OCI-LY3 (cell line): ENCODE measurements around the gene C9orf40.

ENCODE experiments used
- CTCF ChIP-seq: fragments of 200-600, 300-600 bp; sonication (generic); IDR thresholded peaks from 2 replicates; pipeline ENCODE4 v1.5.1; 2014; ENCODE audit warnings: antibody characterized with exemption, low read length, low read depth
- EZH2phosphoT487 ChIP-seq: fragments of 200-600 bp; shearing (Covaris generic); IDR thresholded peaks from 2 replicates; pipeline ENCODE4 v1.6.1; 2018; ENCODE audit warnings: antibody characterized with exemption, mixed run types, low read depth

GRCh38 chr9:74910036-74910435 lies 42.7 kb downstream of the C9orf40 start:
- TF ChIP-seq CTCF (no peak), EZH2phosphoT487 (no peak)
